H9 (cell line): Measurements from ENCODE around the gene ARHGAP4. TPM values are rescaled to one million over a fixed set of nuclear protein-coding genes. Genes with fewer than 3 reads are reported as not detected.

ENCODE experiments used
- DNase-seq: peaks from one replicate; pipeline ENCODE4 v3.0.0-alpha.2; 2017
- H2AFZ ChIP-seq: one replicate; pipeline ENCODE4 v1.6.1; 2013; ENCODE audit warnings: mild to moderate bottlenecking, low read length, control low read depth, moderate library complexity
- H2AK5ac ChIP-seq: 2 replicates; pipeline ENCODE4 v1.6.1; 2013; ENCODE audit warnings: low read length, control low read depth, mixed read lengths; ENCODE audit not compliant: insufficient read length
- H2BK120ac ChIP-seq: one replicate; pipeline ENCODE4 v1.6.1; 2013; ENCODE audit warnings: low read depth, mild to moderate bottlenecking, low read length, control low read depth, inconsistent platforms; ENCODE audit not compliant: poor library complexity, severe bottlenecking
- H2BK12ac ChIP-seq: 2 replicates; pipeline ENCODE4 v1.6.1; 2013; ENCODE audit warnings: low read length, control low read depth, mixed read lengths, low read depth; ENCODE audit not compliant: insufficient read length
- H2BK15ac ChIP-seq: 2 replicates; pipeline ENCODE4 v1.6.1; 2013; ENCODE audit warnings: low read depth, low read length, control low read depth
- H2BK20ac ChIP-seq: one replicate; pipeline ENCODE4 v1.6.1; 2013; ENCODE audit warnings: low read depth, mild to moderate bottlenecking, low read length, control low read depth, inconsistent platforms; ENCODE audit not compliant: poor library complexity, severe bottlenecking
- H2BK5ac ChIP-seq: 2 replicates; pipeline ENCODE4 v1.6.1; 2013; ENCODE audit warnings: low read length, control low read depth, mixed read lengths; ENCODE audit not compliant: insufficient read length
- H3K14ac ChIP-seq: 2 replicates; pipeline ENCODE4 v1.6.1; 2013; ENCODE audit warnings: low read length, control low read depth; ENCODE audit not compliant: insufficient read depth
- H3K18ac ChIP-seq: 2 replicates; pipeline ENCODE4 v1.6.1; 2013; ENCODE audit warnings: low read depth, mild to moderate bottlenecking, mixed read lengths, low read length, control low read depth; ENCODE audit not compliant: insufficient read length
- H3K23ac ChIP-seq: 2 replicates; pipeline ENCODE4 v1.6.1; 2013; ENCODE audit warnings: low read length, control low read depth, mixed read lengths, low read depth; ENCODE audit not compliant: insufficient read length
- H3K23me2 ChIP-seq: 2 replicates; pipeline ENCODE4 v1.6.1; 2013; ENCODE audit warnings: low read depth, mild to moderate bottlenecking, mixed read lengths, low read length, control low read depth; ENCODE audit not compliant: insufficient read length, poor library complexity, severe bottlenecking
- H3K27ac ChIP-seq: 2 replicates; pipeline ENCODE4 v1.5.1; 2013; ENCODE audit warnings: low read length, control low read depth, mixed read lengths, low read depth; ENCODE audit not compliant: insufficient read length
- H3K27me3 ChIP-seq: 2 replicates; pipeline ENCODE4 v1.6.1; 2013; ENCODE audit warnings: low read length, control low read depth, inconsistent platforms; ENCODE audit not compliant: insufficient read depth
- H3K4ac ChIP-seq: 2 replicates; pipeline ENCODE4 v1.6.1; 2013; ENCODE audit warnings: low read depth, mild to moderate bottlenecking, control low read depth, inconsistent platforms, low read length, moderate library complexity
- H3K4me1 ChIP-seq: 2 replicates; pipeline ENCODE4 v1.6.1; 2013; ENCODE audit warnings: low read length, control low read depth, inconsistent platforms; ENCODE audit not compliant: insufficient read depth
- H3K4me2 ChIP-seq: 2 replicates; pipeline ENCODE4 v1.6.1; 2013; ENCODE audit warnings: low read length, control low read depth, mixed read lengths; ENCODE audit not compliant: insufficient read length, insufficient read depth
- H3K56ac ChIP-seq: 2 replicates; pipeline ENCODE4 v1.6.1; 2013; ENCODE audit warnings: low read depth, mild to moderate bottlenecking, mixed read lengths, low read length, control low read depth; ENCODE audit not compliant: insufficient read length
- H3K79me1 ChIP-seq: 2 replicates; pipeline ENCODE4 v1.6.1; 2013; ENCODE audit warnings: low read depth, mild to moderate bottlenecking, moderate library complexity, low read length, control low read depth, inconsistent platforms; ENCODE audit not compliant: insufficient read depth, poor library complexity, severe bottlenecking
- H3K79me2 ChIP-seq: 2 replicates; pipeline ENCODE4 v1.6.1; 2013; ENCODE audit warnings: low read length, control low read depth, inconsistent platforms; ENCODE audit not compliant: insufficient read depth
- H3K9ac ChIP-seq: 2 replicates; pipeline ENCODE4 v1.6.1; 2013; ENCODE audit warnings: low read length, control low read depth, mixed read lengths; ENCODE audit not compliant: insufficient read length; ENCODE audit errors: extremely low read depth
- H3K9me3 ChIP-seq: one replicate; pipeline ENCODE4 v1.6.1; 2013; ENCODE audit warnings: low read depth, low read length, inconsistent platforms; ENCODE audit not compliant: control insufficient read depth
- H3T11ph ChIP-seq: one replicate; pipeline ENCODE4 v1.6.1; 2013; ENCODE audit warnings: mild to moderate bottlenecking, low read length, control low read depth, inconsistent platforms
- H4K20me1 ChIP-seq: one replicate; pipeline ENCODE4 v1.6.1; 2013; ENCODE audit not compliant: control insufficient read depth, insufficient read length, insufficient read depth
- H4K5ac ChIP-seq: 2 replicates; pipeline ENCODE4 v1.6.1; 2013; ENCODE audit warnings: low read depth, mild to moderate bottlenecking, mixed read lengths, low read length, control low read depth; ENCODE audit not compliant: insufficient read length
- H4K8ac ChIP-seq: replicated peaks from 2 replicates; pipeline ENCODE4 v1.6.1; 2013; ENCODE audit warnings: low read length, control low read depth, mixed read lengths, low read depth; ENCODE audit not compliant: insufficient read length
- H4K91ac ChIP-seq: 2 replicates; pipeline ENCODE4 v1.6.1; 2013; ENCODE audit warnings: low read depth, mild to moderate bottlenecking, moderate library complexity, mixed read lengths, low read length, control low read depth; ENCODE audit not compliant: insufficient read length
- H3K27ac Mint-ChIP-seq, 3 experiments: 2 replicates in 2 of 3; 3 replicates in 1 of 3; pipeline ENCODE4 v1.8.0; 2020 to 2021; ENCODE audit warnings: mixed read lengths in 3 of 3, mild to moderate bottlenecking in 1 of 3, moderate library complexity in 1 of 3
- H3K27me3 Mint-ChIP-seq: 2 replicates; pipeline ENCODE4 v1.8.0; 2021; ENCODE audit warnings: low read depth, mild to moderate bottlenecking, moderate library complexity, mixed read lengths
- H3K36me3 Mint-ChIP-seq, 3 experiments: 2 replicates in 2 of 3; 3 replicates in 1 of 3; pipeline ENCODE4 v1.8.0; 2020 to 2021; ENCODE audit warnings: low read depth in 3 of 3, mixed read lengths in 3 of 3; ENCODE audit not compliant: insufficient read depth in 1 of 3
- H3K4me1 Mint-ChIP-seq, 2 experiments: 2 replicates each; pipeline ENCODE4 v1.8.0; 2020; ENCODE audit warnings: mixed read lengths in 2 of 2
- H3K4me3 Mint-ChIP-seq, 2 experiments: 2 replicates in 1 of 2; 3 replicates in 1 of 2; pipeline ENCODE4 v1.8.0; 2020 to 2021; ENCODE audit warnings: mild to moderate bottlenecking in 2 of 2, mixed read lengths in 2 of 2, moderate library complexity in 1 of 2
- H3K9me3 Mint-ChIP-seq, 2 experiments: 2 replicates in 1 of 2; 3 replicates in 1 of 2; pipeline ENCODE4 v1.8.0; 2020; ENCODE audit warnings: mild to moderate bottlenecking in 2 of 2, mixed read lengths in 2 of 2, moderate library complexity in 1 of 2
- WGBS: extraction: QIAGEN DNeasy Blood & Tissue Kit; methylation state at CpG from one replicate; pipeline ENCODE4 v1.1.7; 2013; ENCODE audit warnings: missing lambda C conversion rate, low lambda C conversion rate, mixed read lengths; ENCODE audit not compliant: insufficient read length; ENCODE audit errors: extremely low coverage; 5-methylcytosine and 5-hydroxymethylcytosine counted together
- total RNA-seq: library from RNA; stranded (reverse); gene quantifications from 2 replicates; pipeline ENCODE4 v1.2.1, GENCODE V29; 2021
- TF ChIP-seq, protein P1 (sequence below): fragments of 200-600 bp; sonication (generic); conservative IDR thresholded peaks from 3 replicates; pipeline ENCODE4 v1.8.0; 2021; ENCODE audit warnings: antibody characterized with exemption, mild to moderate bottlenecking

ARHGAP4 gene
- total RNA-seq, 1 experiment from 2014 or later, result 37.8 TPM

DNA sequence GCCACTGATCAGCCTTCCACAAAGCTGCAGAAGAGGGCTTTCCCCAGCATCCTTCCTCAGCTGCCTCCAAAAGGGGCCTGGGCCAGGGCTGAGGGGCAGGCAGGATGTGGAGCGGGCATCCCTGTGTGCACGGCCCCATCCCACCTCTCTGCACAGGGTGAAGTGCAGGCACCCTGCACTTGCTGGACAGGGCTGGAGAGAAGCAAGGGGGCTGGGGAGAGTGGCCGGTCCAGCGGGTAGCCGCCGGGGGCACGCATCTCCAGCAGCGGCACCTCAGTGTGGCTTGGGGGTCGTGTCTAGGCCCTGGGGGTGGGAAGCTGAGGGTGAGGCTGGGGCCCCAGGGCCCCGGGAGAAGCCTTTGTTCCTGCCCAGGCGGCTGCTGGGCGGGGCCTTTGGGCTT is 18.6 kb downstream of the ARHGAP4 start:
- no peak overlapping the region for H3K4me3 Mint-ChIP-seq

More for the DNA sequence above, 18.6 kb downstream of the ARHGAP4 start:
- H4K5ac ChIP-seq, result no peak overlapping the region
- H3K4me1 Mint-ChIP-seq, result peaks cover 2 to 13% of the 10 kb centered on the region in 2 experiments
- H2AFZ ChIP-seq, result no peak overlapping the region
- no peak overlapping the region for H3K27ac Mint-ChIP-seq
- no peak overlapping the region for H3K4me2 ChIP-seq
- H3K4me1 ChIP-seq, result no peaks in the 10 kb centered on the region
- no peak overlapping the region for H3K27ac ChIP-seq
- H2BK12ac ChIP-seq, result no peak overlapping the region
- H4K20me1 ChIP-seq, result no peaks in the 10 kb centered on the region
- no peaks in the 10 kb centered on the region for H3K79me2 ChIP-seq
- H2AK5ac ChIP-seq, result no peak overlapping the region
- no peak overlapping the region for H3K23ac ChIP-seq
- H3K18ac ChIP-seq, result no peak overlapping the region
- no peak overlapping the region for H2BK15ac ChIP-seq
- H3K27me3 ChIP-seq, result no peaks in the 10 kb centered on the region
- no peak overlapping the region for H3T11ph ChIP-seq
- H3K9ac ChIP-seq, result no peak overlapping the region
- no peak overlapping the region for H4K8ac ChIP-seq
- H2BK5ac ChIP-seq, result no peak overlapping the region
- no peak overlapping the region for H2BK20ac ChIP-seq
- H4K91ac ChIP-seq, result no peak overlapping the region
- no peak overlapping the region for H3K4ac ChIP-seq
- no peaks in the 10 kb centered on the region for H3K79me1 ChIP-seq
- peaks cover 54 to 67% of the 10 kb centered on the region in 2 experiments for H3K9me3 Mint-ChIP-seq
- H3K56ac ChIP-seq, result no peak overlapping the region
- TF ChIP-seq, protein P1, sequence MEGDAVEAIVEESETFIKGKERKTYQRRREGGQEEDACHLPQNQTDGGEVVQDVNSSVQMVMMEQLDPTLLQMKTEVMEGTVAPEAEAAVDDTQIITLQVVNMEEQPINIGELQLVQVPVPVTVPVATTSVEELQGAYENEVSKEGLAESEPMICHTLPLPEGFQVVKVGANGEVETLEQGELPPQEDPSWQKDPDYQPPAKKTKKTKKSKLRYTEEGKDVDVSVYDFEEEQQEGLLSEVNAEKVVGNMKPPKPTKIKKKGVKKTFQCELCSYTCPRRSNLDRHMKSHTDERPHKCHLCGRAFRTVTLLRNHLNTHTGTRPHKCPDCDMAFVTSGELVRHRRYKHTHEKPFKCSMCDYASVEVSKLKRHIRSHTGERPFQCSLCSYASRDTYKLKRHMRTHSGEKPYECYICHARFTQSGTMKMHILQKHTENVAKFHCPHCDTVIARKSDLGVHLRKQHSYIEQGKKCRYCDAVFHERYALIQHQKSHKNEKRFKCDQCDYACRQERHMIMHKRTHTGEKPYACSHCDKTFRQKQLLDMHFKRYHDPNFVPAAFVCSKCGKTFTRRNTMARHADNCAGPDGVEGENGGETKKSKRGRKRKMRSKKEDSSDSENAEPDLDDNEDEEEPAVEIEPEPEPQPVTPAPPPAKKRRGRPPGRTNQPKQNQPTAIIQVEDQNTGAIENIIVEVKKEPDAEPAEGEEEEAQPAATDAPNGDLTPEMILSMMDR, result no peak
- H2BK120ac ChIP-seq, result no peak overlapping the region
- WGBS, result no CpG with 5 or more reads among the region's 12 CpGs
- no peak for DNase-seq
- H3K9me3 ChIP-seq, result peaks cover 11% of the 10 kb centered on the region
- no peak overlapping the region for H3K14ac ChIP-seq
- H3K36me3 Mint-ChIP-seq, result peaks cover 3 to 30% (median 11%) of the 10 kb centered on the region in 3 experiments; a peak in 4 of 7 replicates
- H3K27me3 Mint-ChIP-seq, result no peaks in the 10 kb centered on the region
- H3K23me2 ChIP-seq, result no peaks in the 10 kb centered on the region
